ENCODE measurements around the gene LRP5.

Gene LRP5

DNA sequence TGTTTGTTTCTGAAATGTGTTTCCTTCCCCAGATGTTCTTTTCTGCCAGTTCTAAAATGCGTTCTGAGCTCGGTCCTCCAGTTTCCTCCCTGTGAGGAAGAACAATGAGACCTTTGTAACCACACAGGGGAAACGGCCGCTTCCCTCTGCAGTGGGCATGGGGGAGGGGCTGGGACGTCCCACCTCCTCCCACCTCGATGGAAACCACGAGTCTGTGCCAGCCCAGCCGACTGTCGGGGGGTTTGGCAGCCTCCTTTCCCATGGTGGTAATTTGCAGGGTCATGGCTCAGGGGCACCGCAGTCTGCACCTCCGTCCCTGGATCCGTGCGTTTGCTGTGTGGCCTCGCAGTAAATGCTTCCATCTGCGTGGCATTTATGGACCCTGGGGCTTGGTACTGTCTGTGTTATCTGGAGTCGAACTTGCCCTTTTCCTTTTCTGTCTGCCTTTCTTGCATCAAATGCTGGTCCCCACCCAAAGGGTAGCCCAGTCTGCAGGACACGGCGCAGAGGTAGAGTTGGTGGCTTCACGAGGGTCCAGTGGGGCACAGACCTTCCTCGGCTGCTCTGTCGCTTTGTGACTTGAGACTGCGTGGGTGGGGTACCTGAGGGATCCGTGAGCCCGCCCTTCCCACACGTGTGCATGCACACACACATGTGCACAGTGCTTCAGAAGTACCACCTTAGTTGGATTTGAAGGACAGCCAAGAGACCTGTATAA lies 16.1 kb downstream of the LRP5 start:
- no peak overlapping the region for H3K4me3 ChIP-seq (IDR thresholded peaks at IDR 0.05; ENCODE audit: insufficient read depth, low read depth, low read length)
- H3K79me2 ChIP-seq (ENCODE audit: insufficient read depth, low read depth): no peaks in the 10 kb centered on the region
- H3K4me2 ChIP-seq: no peak overlapping the region
- H3K4me1 ChIP-seq (ENCODE audit: low read depth, poor library complexity, severe bottlenecking): no peaks in the 10 kb centered on the region
- no peaks in the 10 kb centered on the region for H4K20me1 ChIP-seq (ENCODE audit: insufficient read depth)
- no peaks in the 10 kb centered on the region for H3K36me3 ChIP-seq (ENCODE audit: insufficient read depth)
- H2AFZ ChIP-seq (ENCODE audit: low read depth): no peak overlapping the region
- no peak overlapping the region for H3K9ac ChIP-seq
- TF ChIP-seq, protein P1, sequence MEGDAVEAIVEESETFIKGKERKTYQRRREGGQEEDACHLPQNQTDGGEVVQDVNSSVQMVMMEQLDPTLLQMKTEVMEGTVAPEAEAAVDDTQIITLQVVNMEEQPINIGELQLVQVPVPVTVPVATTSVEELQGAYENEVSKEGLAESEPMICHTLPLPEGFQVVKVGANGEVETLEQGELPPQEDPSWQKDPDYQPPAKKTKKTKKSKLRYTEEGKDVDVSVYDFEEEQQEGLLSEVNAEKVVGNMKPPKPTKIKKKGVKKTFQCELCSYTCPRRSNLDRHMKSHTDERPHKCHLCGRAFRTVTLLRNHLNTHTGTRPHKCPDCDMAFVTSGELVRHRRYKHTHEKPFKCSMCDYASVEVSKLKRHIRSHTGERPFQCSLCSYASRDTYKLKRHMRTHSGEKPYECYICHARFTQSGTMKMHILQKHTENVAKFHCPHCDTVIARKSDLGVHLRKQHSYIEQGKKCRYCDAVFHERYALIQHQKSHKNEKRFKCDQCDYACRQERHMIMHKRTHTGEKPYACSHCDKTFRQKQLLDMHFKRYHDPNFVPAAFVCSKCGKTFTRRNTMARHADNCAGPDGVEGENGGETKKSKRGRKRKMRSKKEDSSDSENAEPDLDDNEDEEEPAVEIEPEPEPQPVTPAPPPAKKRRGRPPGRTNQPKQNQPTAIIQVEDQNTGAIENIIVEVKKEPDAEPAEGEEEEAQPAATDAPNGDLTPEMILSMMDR (conservative IDR thresholded peaks at IDR 0.05; ENCODE audit: low read depth, low read length): no peak
- no peak overlapping the region for H3K27ac ChIP-seq
- H3K27me3 ChIP-seq (ENCODE audit: insufficient read depth, low read depth): no peaks in the 10 kb centered on the region

DNA sequence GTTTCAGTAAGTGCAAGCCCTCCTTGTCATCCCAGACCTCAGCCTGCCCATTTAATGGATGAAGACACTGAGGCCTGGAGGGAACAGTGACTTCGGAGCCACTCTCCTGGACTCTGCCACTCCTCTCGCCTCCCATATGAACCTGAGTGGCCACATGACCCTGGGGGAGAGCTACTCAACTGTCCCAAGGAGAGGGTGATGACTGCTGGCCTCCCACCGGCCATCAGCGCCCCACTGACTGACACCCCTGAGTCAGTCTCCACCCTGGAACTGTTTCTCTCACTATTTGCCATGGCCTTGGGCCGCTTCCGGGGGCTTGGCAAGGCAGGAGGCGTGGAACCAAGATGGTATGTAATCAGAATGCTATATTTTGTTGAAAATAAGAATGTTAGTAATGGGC lies 17.1 kb downstream of the LRP5 start:
- no peaks in the 10 kb centered on the region for H4K20me1 ChIP-seq (ENCODE audit: insufficient read depth)
- H3K79me2 ChIP-seq (ENCODE audit: insufficient read depth, low read depth): no peaks in the 10 kb centered on the region
- no peak overlapping the region for H3K4me3 ChIP-seq (IDR thresholded peaks at IDR 0.05; ENCODE audit: insufficient read depth, low read depth, low read length)
- H3K27me3 ChIP-seq (ENCODE audit: insufficient read depth, low read depth): no peaks in the 10 kb centered on the region
- H3K4me2 ChIP-seq: no peak overlapping the region
- no peaks in the 10 kb centered on the region for H3K4me1 ChIP-seq (ENCODE audit: low read depth, poor library complexity, severe bottlenecking)
- no peak overlapping the region for H3K27ac ChIP-seq
- no peak overlapping the region for H3K9ac ChIP-seq
- TF ChIP-seq, protein P1 (conservative IDR thresholded peaks at IDR 0.05; ENCODE audit: low read depth, low read length): no peak
- no peaks in the 10 kb centered on the region for H3K36me3 ChIP-seq (ENCODE audit: insufficient read depth)
- no peak overlapping the region for H2AFZ ChIP-seq (ENCODE audit: low read depth)

DNA sequence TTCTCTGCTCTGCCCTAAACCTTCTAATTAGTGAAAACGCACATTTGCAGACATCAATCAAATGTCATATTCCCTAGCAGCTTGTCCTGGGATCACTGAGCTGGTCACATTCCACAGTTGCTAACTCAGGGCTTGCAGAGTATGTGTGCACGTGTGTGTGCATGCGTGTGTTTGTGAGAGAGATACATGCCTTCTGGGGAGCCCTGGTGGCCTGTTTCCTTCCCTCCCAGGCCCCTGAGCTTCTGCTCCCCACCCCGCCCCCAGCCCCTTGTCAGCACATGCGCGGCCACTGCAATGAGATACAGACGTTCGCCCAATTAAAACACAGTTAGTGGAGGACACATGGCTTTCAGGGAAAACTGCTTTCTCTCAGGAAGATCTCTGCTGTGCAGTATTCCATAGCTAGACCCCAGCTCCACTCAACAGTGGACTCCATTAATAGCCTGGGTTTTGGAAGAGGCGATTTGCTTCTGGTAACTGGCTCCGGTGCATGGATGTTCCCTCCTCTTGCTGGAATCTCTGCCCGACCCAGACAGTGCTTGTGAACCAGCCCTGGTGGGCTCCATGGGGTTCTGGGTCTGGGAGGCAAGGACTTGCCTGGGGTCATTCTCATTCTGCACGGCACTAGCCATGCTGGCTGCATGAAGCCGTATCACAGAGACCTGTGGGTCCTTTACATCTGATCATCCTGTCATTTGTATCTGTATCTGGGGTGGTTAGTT lies 17.7 kb downstream of the LRP5 start:
- no peaks in the 10 kb centered on the region for H3K4me1 ChIP-seq (ENCODE audit: low read depth, poor library complexity, severe bottlenecking)
- TF ChIP-seq, protein P1 (conservative IDR thresholded peaks at IDR 0.05; ENCODE audit: low read depth, low read length): no peak
- H3K27me3 ChIP-seq (ENCODE audit: insufficient read depth, low read depth): no peaks in the 10 kb centered on the region
- H3K79me2 ChIP-seq (ENCODE audit: insufficient read depth, low read depth): no peaks in the 10 kb centered on the region
- H2AFZ ChIP-seq (ENCODE audit: low read depth): no peak overlapping the region
- no peak overlapping the region for H3K9ac ChIP-seq
- no peak overlapping the region for H3K4me3 ChIP-seq (IDR thresholded peaks at IDR 0.05; ENCODE audit: insufficient read depth, low read depth, low read length)
- H3K36me3 ChIP-seq (ENCODE audit: insufficient read depth): no peaks in the 10 kb centered on the region
- H3K4me2 ChIP-seq: no peak overlapping the region
- no peaks in the 10 kb centered on the region for H4K20me1 ChIP-seq (ENCODE audit: insufficient read depth)
- H3K27ac ChIP-seq: no peak overlapping the region

DNA sequence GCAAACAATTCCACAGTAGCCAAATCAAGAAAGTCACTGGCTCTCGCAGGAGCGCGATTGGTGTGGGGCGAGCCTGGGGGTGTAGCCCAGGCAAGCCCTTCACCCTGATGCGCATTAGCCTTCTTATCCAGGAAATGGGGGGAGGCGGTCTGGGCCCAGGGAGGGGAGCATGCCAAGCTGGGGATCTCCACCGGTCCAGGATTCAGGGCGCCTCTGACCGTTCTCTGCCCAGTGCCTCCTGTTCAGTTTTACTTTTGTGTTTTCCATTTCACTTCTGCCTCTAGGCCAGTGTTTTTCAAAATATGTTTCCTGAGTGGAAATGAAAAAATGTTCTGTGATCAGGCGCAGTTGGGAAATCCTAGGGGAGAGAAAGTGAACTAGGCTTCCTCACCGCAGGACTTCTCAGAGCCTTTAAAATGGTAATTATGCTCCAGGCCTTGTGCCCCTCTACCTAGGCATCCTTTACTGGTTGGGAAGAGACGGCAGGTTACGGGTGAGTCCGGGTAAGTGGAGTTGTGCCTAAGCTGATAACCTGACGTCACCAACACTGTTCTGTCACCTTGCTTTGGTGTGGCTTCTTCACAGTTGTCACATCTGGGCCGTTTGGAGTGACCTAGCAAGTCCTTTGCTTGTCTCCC lies 18.4 kb downstream of the LRP5 start:
- Histone ChIP-seq H3K4me1 (ENCODE audit: low read depth, poor library complexity, severe bottlenecking) (no peaks in the 10 kb centered on the region), H3K36me3 (ENCODE audit: insufficient read depth) (no peaks in the 10 kb centered on the region), H3K79me2 (ENCODE audit: insufficient read depth, low read depth) (no peaks in the 10 kb centered on the region), H3K27ac (no peak overlapping the region), H3K27me3 (ENCODE audit: insufficient read depth, low read depth) (no peaks in the 10 kb centered on the region), H4K20me1 (ENCODE audit: insufficient read depth) (no peaks in the 10 kb centered on the region), H3K4me2 (no peak overlapping the region), H2AFZ (ENCODE audit: low read depth) (no peak overlapping the region), H3K4me3 (IDR thresholded peaks at IDR 0.05; ENCODE audit: insufficient read depth, low read depth, low read length) (no peak overlapping the region), H3K9ac (no peak overlapping the region)
- TF ChIP-seq, protein P1 (conservative IDR thresholded peaks at IDR 0.05; ENCODE audit: low read depth, low read length): no peak

Data from KMS-11 (cell line).